ENCODE results near the gene SH3BGRL2.
"Not testable (repeated sequence)": the region's sequence is repeated elsewhere in the genome, so short reads cannot be mapped to it uniquely, and the experiment has no call there.

The SH3BGRL2 gene

DNA sequence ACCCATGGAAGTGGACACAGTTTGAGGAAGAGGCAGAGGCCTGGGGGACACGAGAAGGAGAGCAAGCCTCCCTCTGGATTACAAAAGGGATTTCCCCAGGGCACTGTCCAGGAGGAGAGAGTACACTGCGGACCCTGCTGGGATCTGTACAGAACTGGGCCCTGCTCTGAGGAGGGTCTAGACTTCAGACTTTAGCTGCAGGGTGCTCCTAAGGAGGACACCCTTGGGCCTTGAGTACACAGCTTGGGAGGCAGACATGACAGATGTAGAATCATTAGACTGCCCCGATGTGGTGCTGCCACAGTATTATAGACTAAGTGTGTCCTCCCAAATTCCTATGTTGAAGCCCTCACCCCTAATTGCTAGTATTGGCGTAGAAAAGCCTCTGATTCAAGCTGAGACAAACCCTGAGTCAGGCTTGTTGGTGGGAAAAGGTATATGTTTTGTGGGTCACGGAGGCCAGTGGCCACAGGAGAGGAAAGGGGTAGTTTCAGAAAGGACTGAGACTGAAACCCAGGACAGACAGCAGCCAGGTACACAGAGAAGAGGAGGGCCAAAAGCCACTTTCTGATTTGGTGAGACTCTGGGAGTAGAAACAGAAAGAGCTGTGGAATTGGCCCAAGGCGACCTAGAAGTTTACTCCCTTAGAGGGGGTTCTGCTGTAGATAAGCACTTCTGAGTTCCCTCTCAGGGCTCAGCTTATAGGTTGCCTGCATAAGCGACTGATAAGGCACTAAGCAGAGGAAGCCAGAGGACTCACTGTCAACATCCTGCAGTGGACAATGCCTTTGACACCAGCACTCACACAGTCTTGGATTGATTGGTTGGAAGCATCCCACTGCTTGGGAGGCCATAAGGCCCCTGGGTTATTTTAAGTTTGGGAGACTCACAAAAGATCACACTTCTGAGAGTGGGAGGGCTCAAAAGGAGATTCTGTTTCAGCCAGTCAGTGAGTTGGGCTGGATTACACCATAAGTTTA, 16.5 kb upstream of the SH3BGRL2 start:
- DNase-seq: no peak

DNA sequence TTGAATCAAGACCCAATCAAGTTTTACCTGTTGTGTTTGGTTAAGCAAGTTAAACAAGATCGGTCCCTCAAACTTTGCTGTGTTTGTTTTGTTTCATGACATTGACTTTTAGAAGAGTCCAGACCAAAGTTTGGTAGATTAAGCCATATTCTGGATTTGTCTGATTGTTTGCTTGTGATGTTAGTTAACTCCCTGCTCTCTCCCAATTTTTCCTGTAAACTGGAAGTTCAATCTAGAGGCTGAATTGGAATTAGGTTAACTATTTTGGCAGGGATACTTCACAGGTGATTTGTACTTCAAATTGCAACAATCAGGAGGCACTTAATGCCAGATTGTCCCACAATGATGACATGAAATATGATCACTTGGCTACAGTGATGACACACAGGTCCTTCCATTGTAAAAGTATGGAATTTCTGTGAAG, 13.6 kb upstream of the SH3BGRL2 start:
- no peak for DNase-seq

DNA sequence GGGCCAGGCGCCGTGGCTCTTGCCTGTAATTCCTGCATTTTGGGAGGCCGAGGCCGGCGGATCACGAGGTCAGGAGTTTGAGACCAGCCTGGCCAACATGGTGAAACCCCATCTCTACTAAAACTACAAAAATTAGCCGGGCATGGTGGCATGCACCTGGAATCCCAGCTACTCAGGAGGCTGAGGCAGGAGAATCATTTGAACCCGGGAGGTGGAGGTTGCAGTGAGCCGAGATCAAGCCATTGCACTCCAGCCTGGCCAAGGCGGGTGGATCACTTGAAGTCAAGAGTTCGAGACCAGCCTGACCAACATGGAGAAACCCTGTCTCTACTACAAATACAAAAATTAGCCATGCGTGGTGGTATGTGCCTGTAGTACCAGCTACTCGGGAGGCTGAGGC, 12.7 kb upstream of the SH3BGRL2 start:
- DNase-seq: not testable (repeated sequence)

DNA sequence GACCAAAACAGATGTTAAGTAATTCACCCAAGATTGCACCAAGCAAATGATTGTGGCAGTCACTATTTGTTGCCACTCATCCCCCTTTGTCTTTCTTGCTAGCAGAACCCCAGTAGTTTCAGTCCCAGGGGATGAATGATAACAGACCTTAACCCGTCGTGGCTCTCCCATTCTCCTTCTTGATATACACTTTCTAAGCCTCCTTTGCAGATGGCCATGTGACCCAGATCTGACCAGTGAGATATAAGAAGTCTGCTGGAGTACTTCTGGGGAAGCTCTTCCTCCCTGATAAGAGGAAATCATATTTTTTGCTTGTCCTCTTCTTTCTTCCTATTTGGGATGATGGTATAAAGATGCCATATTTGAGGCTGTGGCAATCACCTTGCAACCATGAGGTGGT, 9.6 kb upstream of the SH3BGRL2 start:
- no peak for DNase-seq

DNA sequence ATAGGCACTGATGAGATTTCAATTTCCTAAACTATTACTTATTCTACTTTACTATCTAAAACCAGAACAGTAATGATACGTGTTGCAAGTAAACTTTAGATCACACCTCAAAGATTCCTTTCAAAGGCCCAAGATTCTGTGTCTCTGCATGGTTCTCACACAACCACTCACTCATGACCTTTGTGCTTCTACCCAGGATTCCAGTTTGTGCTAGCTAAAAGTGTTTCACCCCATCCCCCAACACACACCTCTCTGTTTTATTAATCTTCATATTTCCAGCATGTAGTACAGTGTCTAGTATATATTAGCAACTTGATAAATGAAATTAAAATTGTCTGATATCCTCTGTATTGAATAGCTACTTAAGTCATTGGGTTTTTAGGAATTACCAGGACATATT, 8.8 kb upstream of the SH3BGRL2 start:
- no peak for DNase-seq

DNA sequence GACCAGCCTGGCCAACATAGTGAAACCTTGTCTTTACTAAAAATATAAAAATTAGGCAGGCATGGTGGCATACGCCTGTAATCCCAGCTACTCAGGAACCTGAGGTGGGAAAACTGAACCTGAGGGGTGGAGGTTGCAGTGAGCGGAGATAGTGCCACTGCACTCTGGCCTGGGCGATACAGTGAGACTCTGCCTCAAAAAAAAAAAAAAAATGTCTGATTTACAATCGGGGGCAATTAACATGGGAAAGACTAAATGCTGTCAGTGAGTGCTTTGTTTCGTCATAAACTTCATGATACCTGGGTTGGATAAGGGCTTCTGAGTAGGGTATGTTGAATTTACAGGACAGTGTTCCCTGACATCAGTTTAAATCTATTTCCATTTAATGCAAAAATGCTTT, 8.0 kb upstream of the SH3BGRL2 start:
- DNase-seq: no peak

DNA sequence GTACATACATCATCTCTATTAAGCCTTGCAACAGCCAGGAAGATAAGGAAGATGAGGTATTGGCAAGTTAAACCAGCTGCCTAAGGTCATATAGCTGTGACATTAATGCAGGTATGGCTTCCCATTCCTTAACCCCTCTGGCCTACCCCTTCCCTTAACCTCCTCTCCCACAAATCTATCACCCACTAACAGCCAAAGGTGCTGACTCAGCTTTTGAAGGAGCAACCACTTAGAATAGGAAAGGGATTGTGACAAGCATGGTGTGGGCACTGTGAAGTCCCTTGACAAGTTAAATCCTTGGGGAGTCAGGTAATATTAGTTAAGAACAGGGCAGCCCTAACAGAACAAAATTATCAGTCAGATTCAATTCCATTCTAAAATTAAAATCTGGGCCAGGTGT, 5.4 kb upstream of the SH3BGRL2 start:
- no peak for DNase-seq

DNA sequence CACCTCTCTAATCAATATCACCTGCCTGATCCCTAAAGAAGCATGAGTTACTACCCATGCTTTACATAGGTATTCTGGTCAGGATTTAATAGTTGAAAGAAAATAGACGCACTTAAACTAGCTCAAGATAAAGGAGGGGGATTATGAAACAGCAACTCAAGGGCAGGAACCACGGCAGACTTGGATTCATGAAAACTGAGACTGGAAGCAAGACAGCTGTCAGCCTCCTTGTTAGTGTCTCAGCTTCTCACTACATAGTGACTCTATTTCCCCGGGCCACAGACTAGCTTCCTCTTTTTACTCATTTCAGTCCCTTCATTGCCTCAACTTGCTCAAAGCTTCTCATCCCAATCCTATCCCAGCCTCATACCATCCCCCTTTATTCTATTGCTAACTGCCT, 4.3 kb upstream of the SH3BGRL2 start:
- no peak for DNase-seq

DNA sequence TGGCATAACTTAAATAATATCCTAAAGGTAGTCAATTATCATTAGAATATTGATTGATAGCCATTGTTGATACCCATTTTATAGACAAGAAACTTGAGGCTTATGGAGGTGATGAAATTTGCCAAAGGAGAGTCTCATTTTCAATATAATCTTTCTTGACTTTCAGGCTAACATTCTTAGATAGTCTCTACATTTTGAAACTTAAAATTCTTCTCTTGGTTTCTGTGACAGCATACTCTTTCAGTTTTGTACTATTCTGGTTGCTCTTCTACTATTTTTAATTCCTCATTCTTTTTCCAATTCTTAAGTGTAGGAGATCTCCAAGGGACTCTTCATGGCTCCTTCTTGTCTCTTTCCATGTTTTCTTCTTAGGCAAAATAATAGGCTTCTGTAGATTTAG, 3.7 kb upstream of the SH3BGRL2 start:
- DNase-seq: no peak

DNA sequence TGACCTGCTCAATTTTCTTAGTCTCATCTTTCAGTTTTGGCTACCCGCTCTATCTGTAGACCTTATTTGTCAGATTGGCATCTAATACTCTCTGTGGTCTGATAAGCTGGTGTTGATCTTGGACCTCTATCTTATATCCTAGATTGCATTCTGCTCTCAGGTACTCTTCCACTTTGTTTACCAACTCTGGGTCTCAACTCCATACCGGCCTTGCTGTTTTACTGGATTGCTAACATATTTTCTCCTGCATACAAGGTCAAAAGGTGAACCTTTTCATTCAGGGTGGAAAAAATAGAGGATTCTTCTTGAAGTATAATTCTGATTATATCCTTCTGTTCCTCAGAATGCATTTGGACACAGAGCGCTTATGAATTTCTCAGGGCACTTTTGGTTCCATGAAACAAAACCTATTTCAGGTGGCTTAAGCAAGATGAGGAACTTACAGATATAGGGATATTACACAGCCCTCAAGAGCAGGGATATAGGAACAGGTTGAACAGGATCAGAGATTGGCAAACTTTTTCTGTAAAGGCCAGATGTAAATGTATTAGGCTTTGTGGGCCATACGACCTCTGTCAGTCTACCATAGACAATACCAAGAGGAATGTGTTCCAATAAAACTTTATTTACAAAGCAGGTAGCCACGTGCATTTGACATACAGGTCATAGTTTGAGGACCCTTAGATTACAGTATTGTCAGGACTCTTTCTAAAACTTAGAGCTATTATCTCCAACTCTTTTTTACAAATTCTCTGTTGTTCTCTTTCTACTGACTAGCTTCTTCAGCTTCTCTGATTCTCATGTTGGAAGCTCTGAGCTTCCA, 2.5 kb upstream of the SH3BGRL2 start:
- DNase-seq: no peak

DNA sequence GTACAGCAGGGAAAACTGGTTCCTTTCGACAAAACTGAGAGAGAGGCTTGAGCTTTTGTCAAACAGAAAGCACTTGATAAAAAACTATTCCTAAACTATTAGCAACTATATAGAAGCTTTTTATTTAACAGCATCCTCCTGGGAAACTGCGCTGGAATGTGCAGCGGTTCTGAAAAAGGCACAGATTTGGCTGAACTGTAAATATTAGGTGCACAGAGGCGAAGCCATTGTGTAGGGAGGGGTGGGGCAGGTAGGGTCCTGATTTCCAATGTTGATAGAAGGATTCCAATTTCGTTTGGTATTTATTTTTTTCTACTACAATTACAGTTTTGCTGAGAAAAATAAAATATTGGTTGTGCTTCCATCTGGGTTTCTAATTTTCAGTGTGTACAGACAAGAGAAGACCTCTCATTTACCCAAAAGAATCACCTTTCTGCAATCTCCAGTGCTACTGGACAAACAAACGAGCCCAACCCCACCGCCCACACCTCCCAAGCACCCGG, 698 bp upstream of the SH3BGRL2 start:
- DNase-seq: no peak

DNA sequence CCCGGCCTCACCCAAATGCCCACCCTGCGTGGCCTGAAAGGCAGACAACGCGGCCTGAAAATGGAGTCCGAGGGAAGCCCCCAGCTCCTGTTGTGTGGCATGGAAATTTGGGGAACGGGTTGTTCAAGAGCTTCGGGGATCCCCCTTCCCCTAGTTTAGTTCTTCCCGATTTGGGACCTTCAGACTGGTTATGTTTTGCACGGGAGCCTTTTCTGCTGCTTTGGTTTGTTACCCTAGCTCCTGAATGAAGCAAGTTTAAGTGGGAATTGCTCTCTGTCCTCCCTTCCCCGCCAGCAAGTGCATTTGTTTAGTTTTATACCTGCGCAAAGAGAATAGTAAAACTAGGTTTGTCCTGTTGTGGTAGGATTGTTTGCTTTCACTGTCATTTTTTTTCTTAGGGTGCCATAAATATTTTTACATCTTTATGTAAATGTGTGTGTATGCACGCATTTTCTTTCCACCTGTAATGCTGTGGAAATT, 604 bp downstream of the SH3BGRL2 start:
- DNase-seq: no peak

DNA sequence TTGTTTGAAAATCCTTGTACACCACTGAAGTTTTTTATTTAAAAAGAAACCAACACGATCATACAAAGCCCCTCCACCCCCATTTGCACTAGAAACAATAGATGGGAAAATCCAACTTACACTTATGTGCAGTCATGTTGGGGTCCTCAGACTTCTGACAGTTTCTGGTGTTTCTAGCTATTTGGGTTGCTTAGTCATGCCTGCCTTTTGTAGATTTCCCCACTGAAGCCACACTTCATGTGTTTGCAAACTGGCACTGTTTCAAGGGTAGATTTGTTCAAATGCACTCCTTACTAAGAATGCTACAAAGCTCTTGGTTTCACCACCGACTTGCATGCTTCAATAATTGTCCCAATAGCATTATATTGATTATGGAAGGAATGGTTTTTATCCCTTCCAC, 1.5 kb downstream of the SH3BGRL2 start:
- DNase-seq: no peak

DNA sequence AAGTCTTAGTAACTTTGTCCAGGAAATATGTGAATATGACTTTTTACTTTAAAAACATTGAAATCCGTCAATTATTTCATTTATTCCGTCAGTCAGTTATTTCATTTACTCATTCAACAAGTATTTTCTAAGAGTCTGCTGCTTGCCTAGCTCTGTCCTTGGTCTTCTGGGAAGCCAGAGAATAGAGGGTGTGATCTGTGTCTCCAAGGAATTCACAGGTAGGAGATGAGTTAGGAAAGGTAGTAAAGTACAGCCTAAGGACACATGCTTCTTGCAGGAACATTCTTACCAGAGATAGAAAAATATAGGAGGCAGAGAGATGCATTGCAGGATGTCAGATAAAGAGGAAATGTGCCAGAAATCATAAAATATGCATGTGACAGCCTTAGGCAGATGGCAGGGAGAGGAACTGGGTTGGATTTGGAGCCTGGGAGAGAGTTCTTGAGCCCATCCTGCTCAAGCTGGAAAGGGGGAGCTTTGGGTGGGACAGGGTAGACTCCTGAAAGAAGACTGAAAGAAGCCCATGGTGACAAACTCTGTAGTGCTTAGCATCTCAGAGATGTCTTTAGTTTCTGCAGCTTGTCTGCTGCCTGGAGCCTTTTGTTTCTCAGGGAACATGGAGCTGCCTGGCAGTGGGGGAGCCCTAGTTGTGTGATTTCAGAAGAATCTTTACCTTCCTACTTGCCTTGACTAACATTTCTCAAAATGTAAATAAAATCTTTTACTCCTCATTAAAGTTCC, 3.5 kb downstream of the SH3BGRL2 start:
- no peak for DNase-seq

DNA sequence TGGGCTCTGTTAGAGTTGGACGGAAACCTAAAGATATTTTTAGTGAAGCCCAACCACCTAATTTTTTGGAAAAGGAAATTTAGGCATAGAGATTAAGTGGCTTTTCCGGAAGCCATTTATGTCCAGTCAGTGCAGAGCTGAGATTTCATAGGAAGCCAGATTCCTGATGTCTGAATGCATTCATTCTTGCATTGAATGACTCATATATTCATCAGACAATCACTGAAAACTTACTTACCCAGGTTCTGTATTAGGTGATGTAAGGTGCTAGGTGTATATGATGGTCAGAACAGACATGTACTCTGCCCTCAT, 4.1 kb downstream of the SH3BGRL2 start:
- no peak for DNase-seq

DNA sequence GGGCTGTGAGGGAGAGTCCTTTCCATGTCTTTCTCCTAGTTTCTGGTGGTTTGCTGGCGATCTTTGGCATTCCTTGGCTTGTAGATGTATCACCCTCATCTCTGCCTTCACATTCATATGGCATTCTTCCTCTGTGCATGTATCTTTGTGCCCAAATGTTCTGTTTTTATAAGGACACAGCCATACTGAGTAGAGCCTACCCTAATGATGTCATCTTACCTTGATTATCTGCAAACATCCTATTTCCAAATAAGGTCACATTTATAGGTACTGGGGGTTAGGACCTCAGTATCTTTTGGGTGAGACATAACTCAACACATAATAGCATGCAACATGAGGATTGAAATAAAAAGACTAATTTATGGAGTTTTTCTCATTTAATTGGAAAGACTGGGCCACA, 5.5 kb downstream of the SH3BGRL2 start:
- DNase-seq: no peak

DNA sequence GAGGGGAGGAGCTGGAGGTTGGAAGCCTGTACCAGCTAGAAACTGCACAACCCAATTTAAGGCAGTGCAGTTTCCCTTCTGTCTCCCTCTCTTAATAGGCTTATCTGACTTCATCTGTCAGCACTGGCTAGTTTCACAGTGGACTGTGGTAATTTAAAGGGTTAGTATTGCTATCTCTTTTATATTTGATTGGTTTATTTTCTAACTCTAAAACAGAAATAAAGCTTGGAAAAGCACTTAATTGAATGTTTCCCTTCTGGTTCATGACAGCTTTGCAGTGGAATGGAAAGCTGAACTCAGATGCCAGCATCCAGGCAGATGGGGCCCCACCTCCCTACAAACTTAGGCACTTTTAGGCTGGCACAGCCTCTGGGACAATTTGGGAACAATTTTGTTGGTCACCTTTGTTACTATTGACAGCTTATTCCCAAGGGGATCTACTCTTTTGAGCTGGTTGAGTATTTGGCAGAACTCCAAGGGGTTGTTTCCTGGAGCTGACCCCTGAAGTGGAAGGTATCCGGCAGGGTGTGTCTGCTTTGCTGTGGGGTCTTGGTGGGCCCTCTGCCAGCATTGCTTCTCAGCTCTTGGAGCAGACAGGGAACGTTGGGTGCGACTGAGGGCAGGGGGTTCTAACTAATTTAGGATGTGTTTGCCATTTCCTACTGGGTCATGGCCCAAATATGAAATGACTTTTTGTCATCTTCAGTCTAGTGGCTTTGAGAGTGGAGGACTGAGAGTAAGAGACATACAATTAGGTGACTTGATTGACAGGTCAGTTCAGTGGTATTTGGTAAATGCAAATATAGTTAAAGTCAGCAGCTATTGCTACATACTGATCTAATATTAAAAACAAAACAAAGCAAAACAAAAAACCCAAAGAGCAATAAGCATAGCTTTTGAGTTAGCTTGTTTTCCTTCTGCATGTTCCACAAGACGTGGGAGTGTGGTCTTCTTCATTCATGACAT, 9.3 kb downstream of the SH3BGRL2 start:
- no peak for DNase-seq

DNA sequence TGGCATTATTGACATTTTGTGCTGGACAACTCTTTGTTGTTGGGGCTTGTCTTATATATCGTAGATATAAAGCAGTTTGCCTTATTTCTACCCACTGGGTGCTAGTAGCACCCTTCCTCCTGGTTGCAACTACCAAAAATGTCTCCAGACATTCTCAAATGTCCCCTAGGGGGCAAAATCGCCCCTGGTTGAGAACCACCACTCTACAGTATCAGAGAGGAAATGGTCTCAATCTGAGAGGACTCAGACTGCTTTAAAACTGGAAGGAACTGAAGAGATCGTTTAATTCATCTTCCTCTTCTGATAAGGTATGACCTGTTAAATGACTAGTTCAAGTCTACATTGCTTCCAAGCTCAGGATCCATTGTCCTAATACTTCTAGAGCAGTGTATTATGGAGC, 14.9 kb downstream of the SH3BGRL2 start:
- DNase-seq: no peak

DNA sequence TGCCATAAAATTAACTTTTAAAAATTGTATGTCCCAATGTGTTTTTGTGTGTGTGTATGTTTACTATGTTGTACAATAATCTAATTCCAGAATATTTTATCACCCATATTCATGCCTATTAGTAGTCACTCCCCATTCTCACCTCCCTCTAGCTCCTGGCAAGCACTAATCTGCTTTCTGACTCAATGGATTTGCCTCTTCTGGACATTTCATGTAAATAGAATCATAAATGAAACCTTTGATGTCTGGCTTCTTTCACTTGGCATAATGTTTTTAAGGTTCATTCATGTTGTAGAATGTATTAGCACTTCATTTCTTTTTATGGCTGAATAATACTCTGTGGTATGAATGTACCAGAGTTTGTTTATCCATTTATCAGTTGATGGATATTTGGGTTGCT, 15.4 kb downstream of the SH3BGRL2 start:
- no peak for DNase-seq

DNA sequence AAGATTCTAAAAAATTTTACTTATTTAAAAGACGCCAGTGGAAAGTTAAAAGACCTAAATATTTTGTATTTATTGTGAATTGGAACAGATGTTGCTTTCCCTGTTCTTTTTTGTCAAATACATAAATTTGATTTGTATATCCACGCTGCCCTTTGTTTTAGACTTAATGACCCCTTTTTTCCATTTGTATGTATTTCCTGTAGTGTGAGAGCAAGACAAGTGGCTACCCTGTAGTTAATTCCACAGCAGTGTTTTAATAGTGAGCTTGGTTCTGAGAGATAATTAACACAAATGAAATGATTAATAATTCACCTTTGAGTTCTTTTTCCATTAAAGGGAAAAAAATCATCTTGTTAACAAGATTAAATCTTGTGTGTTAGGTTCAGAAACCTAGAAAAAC, 16.6 kb downstream of the SH3BGRL2 start:
- no peak for DNase-seq

DNA sequence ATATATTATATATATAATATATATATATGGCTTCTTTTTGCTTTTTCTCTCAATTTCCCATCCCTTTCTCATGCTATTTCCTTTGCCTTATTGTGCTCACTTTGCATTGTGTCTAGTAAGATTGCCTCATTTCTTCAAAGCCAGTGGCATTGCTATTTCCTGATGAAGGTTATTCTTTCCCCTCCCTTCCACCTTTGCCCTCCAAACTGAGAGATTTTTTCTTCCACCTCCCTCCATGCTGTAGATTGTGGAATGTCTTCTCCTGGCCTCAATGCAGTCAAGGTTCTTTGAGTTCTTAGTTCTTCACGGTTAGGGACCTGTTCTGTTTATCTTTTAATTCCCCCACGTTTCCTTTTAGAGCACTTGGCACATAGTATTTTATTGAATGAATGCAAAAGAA, 17.2 kb downstream of the SH3BGRL2 start:
- DNase-seq: no peak

DNA sequence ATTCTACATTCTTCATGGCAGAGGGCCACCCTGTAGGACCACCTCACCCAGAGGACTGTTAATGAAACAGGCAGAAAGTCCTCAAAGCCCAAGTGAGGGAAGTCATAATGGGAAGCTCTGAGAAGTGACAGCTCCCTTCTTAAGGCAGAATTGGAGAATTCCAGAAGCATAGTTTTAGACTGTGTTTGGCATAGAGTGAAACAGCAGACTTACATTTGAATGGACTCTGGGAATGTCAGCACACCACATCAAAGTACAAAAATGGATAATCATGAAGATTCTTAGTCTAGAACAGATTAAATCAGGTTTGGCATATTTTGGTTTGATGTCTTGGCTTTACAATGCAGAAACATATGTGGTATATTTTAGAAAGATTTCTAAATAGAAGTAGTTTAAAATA, 17.9 kb downstream of the SH3BGRL2 start:
- DNase-seq: no peak
